GM12875 (cell line): ENCODE results near the gene SECISBP2.
"Not testable (repeated sequence)": the region's sequence is repeated elsewhere in the genome, so short reads cannot be mapped to it uniquely, and the experiment has no call there.

Experiments used
- H3K4me3 ChIP-seq: one replicate; pipeline ENCODE4 v1.5.1; 2011; ENCODE audit warnings: low read depth, low read length, control low read depth
- TF ChIP-seq, protein P1 (sequence below): IDR thresholded peaks from 2 replicates; pipeline ENCODE4 v1.5.1; 2011; ENCODE audit warnings: low read depth, mild to moderate bottlenecking, control low read depth, inconsistent platforms, low read length, moderate library complexity, borderline replicate concordance; ENCODE audit not compliant: insufficient read depth

SECISBP2 gene

DNA sequence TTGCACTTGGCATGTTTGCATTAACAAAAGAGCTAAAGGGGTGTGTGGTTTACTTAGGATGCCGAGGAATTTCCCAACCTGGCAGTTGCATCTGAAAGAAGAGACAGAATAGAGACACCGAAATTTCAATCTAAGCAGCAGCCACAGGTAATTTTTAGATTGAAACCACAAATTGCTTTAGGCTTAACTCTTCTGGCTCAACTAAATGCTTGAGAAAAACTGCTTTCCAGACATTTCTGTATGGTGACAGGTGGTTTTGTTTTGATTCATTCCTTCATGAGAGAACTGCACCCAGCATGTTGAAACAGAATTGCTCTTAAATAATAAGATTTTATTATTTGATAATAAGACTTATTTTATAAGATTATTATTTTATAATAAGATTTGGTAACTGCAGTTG is 21.5 kb downstream of the SECISBP2 start:
- TF ChIP-seq, protein P1, sequence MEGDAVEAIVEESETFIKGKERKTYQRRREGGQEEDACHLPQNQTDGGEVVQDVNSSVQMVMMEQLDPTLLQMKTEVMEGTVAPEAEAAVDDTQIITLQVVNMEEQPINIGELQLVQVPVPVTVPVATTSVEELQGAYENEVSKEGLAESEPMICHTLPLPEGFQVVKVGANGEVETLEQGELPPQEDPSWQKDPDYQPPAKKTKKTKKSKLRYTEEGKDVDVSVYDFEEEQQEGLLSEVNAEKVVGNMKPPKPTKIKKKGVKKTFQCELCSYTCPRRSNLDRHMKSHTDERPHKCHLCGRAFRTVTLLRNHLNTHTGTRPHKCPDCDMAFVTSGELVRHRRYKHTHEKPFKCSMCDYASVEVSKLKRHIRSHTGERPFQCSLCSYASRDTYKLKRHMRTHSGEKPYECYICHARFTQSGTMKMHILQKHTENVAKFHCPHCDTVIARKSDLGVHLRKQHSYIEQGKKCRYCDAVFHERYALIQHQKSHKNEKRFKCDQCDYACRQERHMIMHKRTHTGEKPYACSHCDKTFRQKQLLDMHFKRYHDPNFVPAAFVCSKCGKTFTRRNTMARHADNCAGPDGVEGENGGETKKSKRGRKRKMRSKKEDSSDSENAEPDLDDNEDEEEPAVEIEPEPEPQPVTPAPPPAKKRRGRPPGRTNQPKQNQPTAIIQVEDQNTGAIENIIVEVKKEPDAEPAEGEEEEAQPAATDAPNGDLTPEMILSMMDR, result no peak
- H3K4me3 ChIP-seq, result no peak overlapping the region

DNA sequence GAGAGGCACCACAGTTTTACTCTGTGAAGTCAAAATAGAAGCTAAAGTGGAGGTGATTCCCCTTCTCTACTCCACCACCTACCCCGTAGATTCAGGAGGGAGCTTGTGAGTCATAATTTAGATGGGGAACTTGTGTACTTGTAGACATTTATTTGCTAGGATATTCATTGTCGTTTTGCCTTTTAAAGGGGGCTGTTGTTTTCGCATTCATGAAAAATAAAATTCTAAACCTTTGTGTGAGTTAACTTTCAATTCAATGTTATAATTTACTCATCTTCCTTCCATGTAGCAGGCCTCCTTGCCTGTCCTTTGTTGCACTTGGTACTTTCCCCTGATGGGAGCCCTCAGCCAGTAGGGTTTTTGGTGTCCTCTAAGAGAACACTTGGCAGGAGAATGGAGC is 22.0 kb downstream of the SECISBP2 start:
- TF ChIP-seq, protein P1, result no peak
- no peak overlapping the region for H3K4me3 ChIP-seq

DNA sequence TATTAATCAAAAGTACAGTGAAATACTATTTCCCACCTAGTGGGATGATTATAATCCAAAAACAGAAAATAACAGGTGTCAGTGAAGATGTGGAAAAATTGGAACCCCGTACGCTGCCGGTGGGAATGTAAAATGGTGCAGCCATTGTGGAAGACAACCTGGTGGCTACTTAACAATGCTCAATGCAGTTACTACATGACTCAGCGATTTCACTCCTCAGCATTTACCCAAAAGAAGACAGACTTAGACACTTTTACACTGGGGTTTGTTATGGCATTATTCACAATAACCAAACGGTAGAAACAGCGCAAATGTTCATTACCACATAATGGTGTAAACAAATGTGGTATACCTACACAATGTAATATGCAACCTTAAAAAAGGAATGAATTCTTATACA is 23.9 kb downstream of the SECISBP2 start:
- no peak overlapping the region for H3K4me3 ChIP-seq
- TF ChIP-seq, protein P1, result no peak

DNA sequence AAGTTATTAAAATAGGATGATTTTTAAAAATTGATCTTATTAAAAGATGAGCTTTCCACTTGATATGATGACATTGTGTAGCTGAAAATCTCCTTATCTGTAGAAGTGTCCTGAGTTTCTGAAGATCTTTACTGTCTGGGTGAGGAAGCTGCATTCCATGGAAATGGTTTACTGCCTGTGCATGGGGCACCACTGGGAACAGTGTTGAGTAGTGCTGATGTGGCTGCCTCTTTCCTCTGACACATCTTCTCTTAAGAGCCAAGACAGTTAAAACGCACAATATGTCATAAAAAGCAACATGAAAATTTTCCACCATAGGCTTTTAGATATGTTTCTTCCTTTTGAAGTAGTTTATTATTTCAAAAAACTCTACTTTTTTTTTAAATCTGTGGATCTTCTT is 24.6 kb downstream of the SECISBP2 start:
- TF ChIP-seq, protein P1, result no peak

GRCh38 chr9:89343812-89344211 is 25.5 kb downstream of the SECISBP2 start:
- H3K4me3 ChIP-seq, result not testable (repeated sequence)

More for the DNA sequence above, 24.6 kb downstream of the SECISBP2 start:
- H3K4me3 ChIP-seq, result no peak overlapping the region

DNA sequence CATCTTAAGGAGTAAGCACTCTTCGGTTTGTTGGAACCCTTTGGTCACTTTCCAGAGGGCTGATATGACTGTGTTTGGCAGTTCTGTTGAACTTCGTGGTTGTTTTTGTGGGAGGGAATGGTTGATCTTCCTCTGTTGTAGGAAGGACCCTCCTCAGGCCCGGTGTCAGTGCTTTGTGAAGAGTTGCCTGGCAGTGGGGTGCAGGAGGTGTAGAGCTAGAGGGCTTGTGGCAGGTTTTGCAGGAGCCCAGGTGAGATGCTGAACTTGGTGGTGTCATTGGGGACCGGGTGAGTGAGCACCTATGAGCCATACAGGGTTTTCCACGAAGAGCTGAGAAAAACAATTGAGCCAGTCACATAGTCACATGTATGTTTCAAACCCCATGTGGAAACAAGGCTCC is 27.2 kb downstream of the SECISBP2 start:
- TF ChIP-seq, protein P1, result no peak
- H3K4me3 ChIP-seq, result no peak overlapping the region

DNA sequence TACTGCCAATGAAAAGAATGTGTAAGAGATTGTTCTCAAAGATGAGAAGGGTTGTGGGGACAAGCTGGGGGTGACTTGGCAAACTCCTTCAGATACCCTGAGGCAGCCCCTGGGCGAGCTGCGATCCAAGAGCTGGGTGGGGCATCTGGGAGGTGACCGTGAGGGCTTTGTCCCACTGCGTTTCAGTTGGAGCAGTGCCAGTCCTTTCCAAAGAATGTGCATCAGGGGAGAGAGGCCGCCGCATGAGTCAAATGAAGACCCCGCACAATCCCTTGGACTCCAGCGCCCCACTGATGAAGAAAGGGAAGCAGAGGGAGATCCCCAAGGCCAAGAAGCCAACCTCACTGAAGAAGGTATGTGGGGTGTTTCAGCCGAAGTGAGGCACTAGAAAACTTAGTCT is 28.4 kb downstream of the SECISBP2 start:
- no peak overlapping the region for H3K4me3 ChIP-seq
- TF ChIP-seq, protein P1, result no peak

DNA sequence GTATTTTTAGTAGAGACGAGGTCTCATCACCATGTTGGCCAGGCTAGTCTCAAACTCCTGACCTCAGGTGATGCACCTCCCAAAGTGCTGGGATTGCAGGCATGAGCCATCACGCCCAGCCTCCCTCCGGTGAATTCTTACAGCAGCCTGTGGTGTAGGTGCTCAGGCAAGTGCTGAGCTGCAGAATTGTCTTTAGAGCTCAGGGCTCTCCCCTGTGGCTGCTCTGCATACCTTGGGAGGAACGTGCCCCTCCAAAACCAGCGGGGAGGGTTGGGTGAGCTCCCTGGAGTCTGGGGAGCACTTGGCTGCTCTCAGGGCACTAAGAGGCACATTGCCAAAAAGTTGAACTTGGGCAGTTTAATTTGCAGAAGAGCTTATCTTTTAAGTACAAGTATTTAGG is 29.4 kb downstream of the SECISBP2 start:
- H3K4me3 ChIP-seq, result no peak overlapping the region
- TF ChIP-seq, protein P1, result no peak
